GM23338 (cell line): Measurements from ENCODE around the gene SUOX. TPM values are rescaled to one million over a fixed set of nuclear protein-coding genes. Genes with fewer than 3 reads are reported as not detected.

ENCODE experiments used
- ATAC-seq: fragments of 200-7000 bp; cut with Tn5 transposase; 3 replicates; pipeline ENCODE4 v1.9.1; 2020
- DNase-seq: peaks from one replicate; pipeline ENCODE4 v3.0.0-alpha.2; 2015; ENCODE audit warnings: low spot score
- H2AFZ ChIP-seq: fragments of 200-600 bp; sonication (generic); 2 replicates; pipeline ENCODE4 v1.8.0; 2016; ENCODE audit warnings: antibody characterized with exemption, mild to moderate bottlenecking, moderate library complexity
- H3F3A ChIP-seq: fragments of 200-600 bp; sonication (generic); replicated peaks from 2 replicates; pipeline ENCODE4 v1.8.0; 2017; ENCODE audit warnings: antibody characterized with exemption, mixed run types, low read depth
- H3K27ac ChIP-seq: fragments of 200-600 bp; sonication (generic); 2 replicates; pipeline ENCODE4 v1.6.1; 2016; ENCODE audit warnings: low read depth
- H3K27me3 ChIP-seq: fragments of 200-600 bp; sonication (generic); 2 replicates; pipeline ENCODE4 v1.8.0; 2016; ENCODE audit warnings: mild to moderate bottlenecking, mixed run types, moderate library complexity; ENCODE audit not compliant: insufficient read depth
- H3K36me3 ChIP-seq: fragments of 200-600 bp; sonication (generic); 2 replicates; pipeline ENCODE4 v1.8.0; 2016; ENCODE audit warnings: mild to moderate bottlenecking; ENCODE audit not compliant: insufficient read depth
- H3K4me1 ChIP-seq: fragments of 200-600 bp; sonication (generic); 2 replicates; pipeline ENCODE4 v1.8.0; 2016; ENCODE audit warnings: mild to moderate bottlenecking, moderate library complexity; ENCODE audit not compliant: insufficient read depth
- H3K4me2 ChIP-seq: fragments of 200-600 bp; sonication (generic); 2 replicates; pipeline ENCODE4 v1.7.1; 2017; ENCODE audit warnings: mixed run types
- H3K4me3 ChIP-seq: fragments of 200-600 bp; sonication (generic); 2 replicates; pipeline ENCODE4 v1.6.1; 2016; ENCODE audit warnings: mixed run types
- H3K79me2 ChIP-seq: fragments of 200-600 bp; sonication (generic); replicated peaks from 2 replicates; pipeline ENCODE4 v1.8.0; 2017; ENCODE audit warnings: mild to moderate bottlenecking; ENCODE audit not compliant: insufficient read depth
- H3K9me2 ChIP-seq: fragments of 200-600 bp; sonication (generic); 2 replicates; pipeline ENCODE4 v1.8.0; 2017; ENCODE audit not compliant: insufficient read depth
- H4K20me1 ChIP-seq: fragments of 200-600 bp; sonication (generic); replicated peaks from 2 replicates; pipeline ENCODE4 v1.8.0; 2017; ENCODE audit warnings: mild to moderate bottlenecking; ENCODE audit not compliant: insufficient read depth
- H3K27ac Mint-ChIP-seq: 2 replicates; pipeline ENCODE4 v1.8.0; 2020; ENCODE audit warnings: inconsistent platforms, mild to moderate bottlenecking, moderate library complexity, mixed read lengths
- H3K27me3 Mint-ChIP-seq: 3 replicates; pipeline ENCODE4 v1.8.0; 2022; ENCODE audit warnings: low read depth, mild to moderate bottlenecking, moderate library complexity, mixed read lengths, inconsistent platforms; ENCODE audit not compliant: insufficient read depth, poor library complexity
- H3K36me3 Mint-ChIP-seq: 3 replicates; pipeline ENCODE4 v1.8.0; 2021; ENCODE audit warnings: low read depth, mild to moderate bottlenecking, inconsistent platforms, moderate library complexity, mixed read lengths
- H3K4me1 Mint-ChIP-seq: 3 replicates; pipeline ENCODE4 v1.8.0; 2020; ENCODE audit warnings: mild to moderate bottlenecking, inconsistent platforms, mixed read lengths
- H3K4me3 Mint-ChIP-seq: 3 replicates; pipeline ENCODE4 v1.8.0; 2021; ENCODE audit warnings: moderate library complexity, mild to moderate bottlenecking, inconsistent platforms, mixed read lengths
- H3K9me3 Mint-ChIP-seq: 3 replicates; pipeline ENCODE4 v1.8.0; 2020; ENCODE audit warnings: moderate library complexity, mild to moderate bottlenecking, inconsistent platforms, mixed read lengths
- CREB1 ChIP-seq: fragments of 250-450 bp; sonication (Bioruptor Pico); IDR thresholded peaks from 2 replicates; pipeline ENCODE4 v1.5.0; 2020; ENCODE audit warnings: low read depth, mild to moderate bottlenecking, moderate library complexity
- CTCF ChIP-seq, 2 experiments: fragments of 200-600 bp in 1 of 2; sonication (generic) in 1 of 2; conservative IDR thresholded peaks; 2 replicates each; pipeline versions ENCODE4 v1.5.1 to v1.6.1; 2016 to 2017; ENCODE audit warnings: antibody characterized with exemption in 2 of 2, low read depth in 2 of 2, mild to moderate bottlenecking in 2 of 2, moderate library complexity in 1 of 2
- EZH2 ChIP-seq: fragments of 200-600 bp; sonication (generic); IDR thresholded peaks from one replicate; pipeline ENCODE4 v1.8.0; 2017; ENCODE audit warnings: antibody characterized with exemption, mild to moderate bottlenecking, low read depth; ENCODE audit not compliant: unreplicated experiment
- EZH2phosphoT487 ChIP-seq: fragments of 200-600 bp; sonication (generic); IDR thresholded peaks from one replicate; pipeline ENCODE4 v1.8.1; 2018; ENCODE audit warnings: antibody characterized with exemption; ENCODE audit not compliant: unreplicated experiment
- JUNB ChIP-seq: IDR thresholded peaks from one replicate; pipeline ENCODE4 v1.6.1; 2016; ENCODE audit warnings: antibody characterized with exemption; ENCODE audit not compliant: unreplicated experiment
- NANOG ChIP-seq: IDR thresholded peaks from 2 replicates; pipeline ENCODE4 v1.6.1; 2016; ENCODE audit warnings: antibody characterized with exemption, borderline replicate concordance
- POLR2AphosphoS5 ChIP-seq: IDR thresholded peaks from 2 replicates; pipeline ENCODE4 v1.6.1; 2016; ENCODE audit warnings: antibody characterized with exemption, low read depth
- REST ChIP-seq: IDR thresholded peaks from one replicate; pipeline ENCODE4 v1.6.1; 2018; ENCODE audit warnings: antibody characterized with exemption; ENCODE audit not compliant: unreplicated experiment
- STAT1 ChIP-seq: IDR thresholded peaks from one replicate; pipeline ENCODE4 v1.6.1; 2016; ENCODE audit warnings: antibody characterized with exemption; ENCODE audit not compliant: unreplicated experiment
- ZNF114 ChIP-seq: fragments of 250-450 bp; sonication (Bioruptor Pico); IDR thresholded peaks from 2 replicates; pipeline ENCODE4 v1.5.0; 2020; ENCODE audit warnings: mild to moderate bottlenecking, moderate library complexity
- ZNF331 ChIP-seq: fragments of 250-450 bp; sonication (Bioruptor Pico); IDR thresholded peaks from 2 replicates; pipeline ENCODE4 v1.5.0; 2020; ENCODE audit warnings: low read depth, mild to moderate bottlenecking, moderate library complexity
- polyA plus RNA-seq: library from polyadenylated mRNA; unstranded; fragments of >200 nt; fragmentation: Nextera tagmentation; extraction: Ambion mirVana; gene quantifications from 2 replicates; pipeline ENCODE4 v1.2.1, GENCODE V29; 2016
- total RNA-seq: library from RNA; depleted of rRNA; stranded (reverse); fragments of >200 nt; shearing (Covaris generic); gene quantifications from 2 replicates; pipeline ENCODE4 v1.2.3, GENCODE V29; 2014

The SUOX gene
- total and polyA plus RNA-seq, 2 experiments from 2014 or later: 14.0 to 27.5 TPM

DNA sequence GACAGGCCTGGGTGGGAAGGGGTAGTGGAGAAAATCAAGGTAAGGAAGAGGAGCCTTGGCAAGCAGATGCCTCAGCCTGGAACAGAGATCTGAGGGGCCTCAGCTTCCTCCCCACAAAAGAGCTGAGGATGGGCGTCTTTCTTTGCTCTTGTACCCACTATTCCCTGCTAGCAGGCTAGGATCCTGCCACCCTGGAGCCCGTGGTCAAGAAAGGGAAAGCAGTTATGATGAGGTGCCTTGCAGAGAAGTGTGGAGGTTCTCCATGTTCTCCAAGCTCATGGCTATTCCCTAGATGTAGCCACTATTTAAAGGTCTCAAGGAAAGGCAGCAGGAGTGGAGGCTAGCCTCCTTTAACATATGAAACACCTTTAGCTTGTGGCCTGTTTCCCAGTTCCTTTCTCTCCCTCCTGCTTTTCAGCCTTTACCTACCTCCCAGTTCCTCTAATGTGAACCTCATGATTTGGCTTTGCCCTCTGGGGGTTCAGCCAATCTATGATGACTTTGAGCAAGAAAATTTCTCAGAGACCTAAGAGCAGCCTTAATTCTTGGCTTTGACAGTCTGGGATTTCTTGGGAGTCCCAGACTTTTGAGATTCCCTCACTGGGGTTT is 24.9 kb downstream of the SUOX start (continued):
- no peak for TF ChIP-seq ZNF331 (CRISPR knock-in tag)
- no peak for TF ChIP-seq POLR2AphosphoS5
- TF ChIP-seq JUNB: no peak
- TF ChIP-seq CTCF (conservative IDR thresholded peaks at IDR 0.05; ENCODE audit: low read depth in 2 of 2): no peak

DNA sequence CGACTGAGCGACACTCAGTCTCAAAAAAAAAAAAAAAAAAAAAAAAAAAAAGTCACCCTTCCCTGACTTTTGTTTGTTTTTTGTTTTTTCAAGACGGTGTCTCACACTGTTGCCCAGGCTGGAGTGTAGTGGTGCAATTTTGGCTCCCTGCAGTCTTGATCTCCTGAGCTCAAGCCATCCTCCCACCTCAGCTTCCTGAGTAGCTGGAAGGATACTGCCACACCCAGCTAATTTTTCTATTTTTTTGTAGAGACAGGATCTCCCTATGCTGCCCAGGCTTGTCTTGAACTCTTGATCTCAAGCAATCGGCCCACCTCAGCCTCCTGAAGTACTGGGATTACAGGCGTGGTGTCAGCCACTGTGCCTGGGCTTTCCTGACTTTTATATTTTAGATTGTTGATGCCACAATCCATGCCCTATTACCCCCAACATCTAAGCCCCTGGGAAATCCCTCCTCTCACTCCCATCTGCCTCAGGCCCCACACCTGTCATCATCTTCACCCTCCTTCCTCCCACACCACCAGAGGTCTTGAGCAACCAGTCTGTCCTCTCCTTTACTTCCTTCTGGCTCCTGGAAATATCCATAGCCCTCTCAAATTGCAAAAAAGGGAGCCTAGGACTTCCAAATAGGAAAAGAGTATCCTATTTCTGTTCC is 31.6 kb downstream of the SUOX start:
- Histone ChIP-seq H3K27ac (no peak overlapping the region), H3K9me2 (no peaks in the 10 kb centered on the region), H3K27me3 (no peaks in the 10 kb centered on the region), H2AFZ (no peak overlapping the region), H3K4me3 (no peak overlapping the region), H3K4me2 (no peak overlapping the region), H4K20me1 (no peaks in the 10 kb centered on the region), H3K36me3 (peaks cover 2% of the 10 kb centered on the region), H3K4me1 (no peaks in the 10 kb centered on the region), H3K79me2 (no peaks in the 10 kb centered on the region), H3F3A (no peaks in the 10 kb centered on the region; the same call in 1 of the 2 replicates)
- H3K36me3 Mint-ChIP-seq: peaks cover 69% of the 10 kb centered on the region
- ATAC-seq (no peak), DNase-seq (no peak)
- H3K4me3 Mint-ChIP-seq: no peak overlapping the region
- H3K27ac Mint-ChIP-seq: no peak overlapping the region
- no peaks in the 10 kb centered on the region for H3K4me1 Mint-ChIP-seq
- no peak for TF ChIP-seq EZH2
- H3K9me3 Mint-ChIP-seq: no peaks in the 10 kb centered on the region
- H3K27me3 Mint-ChIP-seq: peaks cover 8% of the 10 kb centered on the region

DNA sequence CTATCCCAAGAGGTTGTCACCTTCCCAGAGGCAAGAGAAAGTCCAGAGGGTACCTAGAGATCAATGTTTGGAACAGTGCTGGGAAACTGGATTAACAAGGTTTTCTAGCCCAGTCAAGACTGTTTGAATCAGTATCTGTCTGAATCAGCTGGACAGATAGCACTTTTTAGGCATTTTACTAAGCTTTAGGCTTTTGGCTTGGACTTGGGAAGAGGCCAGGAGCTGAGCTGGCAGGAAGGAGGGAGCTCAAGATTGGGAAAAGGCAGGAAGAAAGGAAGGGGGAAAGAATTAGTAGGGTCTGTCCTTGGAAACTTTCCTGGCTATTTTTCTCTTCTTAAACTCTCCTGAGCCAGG is 32.1 kb downstream of the SUOX start:
- Histone ChIP-seq H3K36me3 (no peaks in the 10 kb centered on the region; the same call in 1 of the 2 replicates), H3K9me2 (no peaks in the 10 kb centered on the region), H2AFZ (no peak overlapping the region), H3K27ac (0 out of 2 replicates have a peak overlapping the region, but pooled peaks have one; percentile 45), H3K27me3 (no peaks in the 10 kb centered on the region), H4K20me1 (no peaks in the 10 kb centered on the region), H3F3A (no peaks in the 10 kb centered on the region), H3K79me2 (no peaks in the 10 kb centered on the region), H3K4me3 (no peak overlapping the region), H3K4me2 (no peak overlapping the region), H3K4me1 (no peaks in the 10 kb centered on the region)
- no peak for DNase-seq
- Mint-ChIP-seq H3K27me3 (peaks cover 8% of the 10 kb centered on the region), H3K4me3 (no peak overlapping the region), H3K27ac (no peak overlapping the region), H3K36me3 (peaks cover 72% of the 10 kb centered on the region), H3K9me3 (no peaks in the 10 kb centered on the region), H3K4me1 (no peaks in the 10 kb centered on the region)
- ATAC-seq: no peak
- no peak for TF ChIP-seq ZNF331 (CRISPR knock-in tag)
- no peak for TF ChIP-seq ZNF114 (CRISPR knock-in tag)
- TF ChIP-seq EZH2: no peak
- no peak for TF ChIP-seq JUNB
- TF ChIP-seq CREB1: no peak
- TF ChIP-seq STAT1: no peak
- TF ChIP-seq REST: no peak
- no peak for TF ChIP-seq NANOG
- TF ChIP-seq CTCF (conservative IDR thresholded peaks at IDR 0.05; ENCODE audit: low read depth in 2 of 2): no peak
- no peak for TF ChIP-seq EZH2phosphoT487
- no peak for TF ChIP-seq POLR2AphosphoS5
